GM18526 (cell line): ENCODE results near the gene ARMH1.

Source experiments
- POLR2A ChIP-seq: IDR thresholded peaks from 3 replicates; pipeline ENCODE4 v1.6.1; 2011; ENCODE audit not compliant: insufficient read length; ENCODE audit errors: extremely low read depth

Gene ARMH1

GRCh38 chr1:44739307-44740178 lies 65.0 kb downstream of the ARMH1 start, which contains the start of gene KIF2C:
KIF2C (plus strand) TSS chr1:44739837; CDS start chr1:44739933, 96 bp downstream.
- TF ChIP-seq POLR2A = peak; percentile 92

GRCh38 chr1:44740179-44740617 lies 65.7 kb downstream of the ARMH1 start:
- TF ChIP-seq POLR2A = no peak

- TF ChIP-seq POLR2A = no peak
These were observed 68.7 kb downstream of the ARMH1 start for GRCh38 chr1:44743211-44743610.

- TF ChIP-seq POLR2A = no peak
These were observed 73.4 kb downstream of the ARMH1 start for GRCh38 chr1:44747878-44748277.

GRCh38 chr1:44757420-44757819 lies 82.9 kb downstream of the ARMH1 start:
- no peak for TF ChIP-seq POLR2A

- TF ChIP-seq POLR2A = no peak
These were observed 84.6 kb downstream of the ARMH1 start for GRCh38 chr1:44759077-44759476.

GRCh38 chr1:44760876-44761275 lies 86.4 kb downstream of the ARMH1 start:
- no peak for TF ChIP-seq POLR2A
